K562 (cell line): ENCODE results near the gene NAT8L. TPM values are rescaled to one million over a fixed set of nuclear protein-coding genes. Genes with fewer than 3 reads are reported as not detected.

Experiments
- ATAC-seq: fragments of 200-7000 bp; cut with Tn5 transposase; 3 replicates; pipeline ENCODE4 v1.9.1; 2020; ENCODE audit warnings: moderate library complexity
- BruUV-seq: library from RNA; stranded (reverse); fragments of 400-500 nt; replicated peaks from 2 replicates; lab custom pipeline; 2021; lab: Mats Ljungman, UMichigan
- CTCF ChIA-PET: fragments of 300-600 bp; formaldehyde crosslinking; extraction: SDS; loops from one replicate; lab custom pipeline; 2021; ENCODE audit warnings: low intra/inter-chr PET ratio; lab: Yijun Ruan, JAX
- POLR2A ChIA-PET: fragments of 300-600, 350-650 bp; sonication (Branson Sonifier 250); formaldehyde crosslinking; extraction: SDS; loops from one replicate; lab custom pipeline; 2021; ENCODE audit warnings: antibody characterized with exemption, inconsistent platforms; lab: Yijun Ruan, JAX
- DNase-seq, 4 experiments: peaks; one replicate each; pipeline versions ENCODE4 v3.0.0 to v3.0.0-alpha.2; 2011 to 2018; ENCODE audit warnings: low spot score in 3 of 4, mixed read lengths in 3 of 4; ENCODE audit errors: extremely low read depth in 1 of 4
- FAIRE-seq: peaks from 2 replicates; lab custom pipeline; 2011; peaks lifted over from hg19 to GRCh38; lab: Jason Lieb, UNC
- H2AFZ ChIP-seq: 2 replicates; pipeline ENCODE4 v1.6.0; 2011; ENCODE audit warnings: low read depth, low read length, control low read depth, inconsistent platforms
- H3K27ac ChIP-seq: fragments of 200-600 bp; 3 replicates; pipeline ENCODE4 v1.8.0; 2011; ENCODE audit warnings: low read depth, mild to moderate bottlenecking, control low read depth, inconsistent platforms, low read length, moderate library complexity, mixed read lengths; ENCODE audit errors: extremely low read depth
- H3K27me3 ChIP-seq, 2 experiments: fragments of 300-600 bp in 1 of 2; 2 replicates in 1 of 2; 3 replicates in 1 of 2; pipeline versions ENCODE4 v1.6.0 to v1.8.0; 2011; ENCODE audit warnings: inconsistent platforms in 2 of 2, low read length in 2 of 2, mild to moderate bottlenecking in 1 of 2, mixed read lengths in 1 of 2, moderate library complexity in 1 of 2; ENCODE audit not compliant: control insufficient read depth in 2 of 2, insufficient read depth in 2 of 2
- H3K36me3 ChIP-seq: fragments of 300-600 bp; 3 replicates; pipeline ENCODE4 v1.8.0; 2011; ENCODE audit warnings: mild to moderate bottlenecking, low read length, inconsistent platforms; ENCODE audit not compliant: control insufficient read depth, insufficient read depth
- H3K4me1 ChIP-seq, 2 experiments: fragments of 200-600 bp in 1 of 2; replicated peaks in 1 of 2; 2 replicates in 1 of 2; 3 replicates in 1 of 2; pipeline versions ENCODE4 v1.5.1 to v1.8.0; 2011; ENCODE audit warnings: inconsistent platforms in 2 of 2, low read length in 2 of 2, mild to moderate bottlenecking in 1 of 2, mixed read lengths in 1 of 2, moderate library complexity in 1 of 2; ENCODE audit not compliant: control insufficient read depth in 2 of 2, insufficient read depth in 2 of 2
- H3K4me2 ChIP-seq: 2 replicates; pipeline ENCODE4 v1.6.1; 2011; ENCODE audit warnings: low read length, control low read depth, inconsistent platforms, mixed read lengths; ENCODE audit not compliant: insufficient read depth
- H3K4me3 ChIP-seq: fragments of 200-600 bp; sonication (generic), shearing (Covaris generic); 2 replicates; pipeline ENCODE4 v1.5.1; 2016; ENCODE audit warnings: control low read depth, inconsistent platforms
- H3K79me2 ChIP-seq: fragments of 200-600 bp; 3 replicates; pipeline ENCODE4 v1.8.0; 2011; ENCODE audit warnings: low read length, inconsistent platforms; ENCODE audit not compliant: control insufficient read depth, insufficient read depth
- H3K9ac ChIP-seq, 2 experiments: 2 replicates each; pipeline versions ENCODE4 v1.6.0 to v1.6.1; 2011; ENCODE audit warnings: low read depth in 2 of 2, low read length in 2 of 2, control low read depth in 1 of 2, inconsistent platforms in 1 of 2, mild to moderate bottlenecking in 1 of 2, mixed read lengths in 1 of 2; ENCODE audit not compliant: insufficient read depth in 1 of 2
- H3K9me1 ChIP-seq: one replicate; pipeline ENCODE4 v1.6.0; 2011; ENCODE audit warnings: inconsistent platforms, mild to moderate bottlenecking, low read length, moderate library complexity; ENCODE audit not compliant: control insufficient read depth, insufficient read depth
- H3K9me3 ChIP-seq: replicated peaks from 2 replicates; pipeline ENCODE4 v1.5.1; 2011; ENCODE audit warnings: low read depth, low read length, inconsistent platforms; ENCODE audit not compliant: control insufficient read depth, insufficient read depth
- H4K20me1 ChIP-seq: replicated peaks from 2 replicates; pipeline ENCODE4 v1.6.1; 2011; ENCODE audit warnings: low read length, inconsistent platforms, mixed read lengths; ENCODE audit not compliant: control insufficient read depth, insufficient read depth
- ARID2 ChIP-seq: fragments of 450-650 bp; IDR thresholded peaks from 2 replicates; pipeline ENCODE4 v1.6.1; 2017; ENCODE audit warnings: antibody characterized with exemption, mild to moderate bottlenecking
- ARNT ChIP-seq, 2 experiments: fragments of 450-650 bp; IDR thresholded peaks; 2 replicates each; pipeline ENCODE4 v1.6.1; 2016; ENCODE audit warnings: mild to moderate bottlenecking in 1 of 2
- CBX2 ChIP-seq: fragments of 200-600 bp; sonication (generic); IDR thresholded peaks from one replicate; pipeline ENCODE4 v1.6.1; 2012; ENCODE audit warnings: mild to moderate bottlenecking, low read length, inconsistent platforms; ENCODE audit not compliant: insufficient read depth, poor library complexity, severe bottlenecking
- HMGXB4 ChIP-seq: sonication (generic); formaldehyde crosslinking; IDR thresholded peaks from 2 replicates; pipeline ENCODE4 v1.8.1; 2023; ENCODE audit warnings: mild to moderate bottlenecking, missing genetic modification reagents
- IRF9 ChIP-seq: fragments of 450-650 bp; IDR thresholded peaks from 2 replicates; pipeline ENCODE4 v1.6.1; 2016; ENCODE audit warnings: missing biosample characterization, missing genetic modification characterization
- KDM4B ChIP-seq, 2 experiments: fragments of 450-650 bp in 1 of 2; sonication (generic) in 1 of 2; IDR thresholded peaks; 2 replicates each; pipeline ENCODE4 v1.6.1; 2016 to 2017; ENCODE audit warnings: borderline replicate concordance in 2 of 2, antibody characterized with exemption in 1 of 2, low read depth in 1 of 2, mild to moderate bottlenecking in 1 of 2
- SP2 ChIP-seq: IDR thresholded peaks from 2 replicates; pipeline ENCODE4 v1.6.1; 2011; ENCODE audit warnings: mild to moderate bottlenecking, low read depth, low read length, moderate library complexity; ENCODE audit not compliant: poor library complexity, severe bottlenecking; ENCODE audit errors: extremely low read depth
- STAT5B ChIP-seq: fragments of 250-450 bp; sonication (Bioruptor Pico); IDR thresholded peaks from 2 replicates; pipeline ENCODE4 v1.8.0; 2021; ENCODE audit warnings: mild to moderate bottlenecking, inconsistent platforms
- TAL1 ChIP-seq: fragments of 450-650 bp; IDR thresholded peaks from 2 replicates; pipeline ENCODE4 v1.6.1; 2016; ENCODE audit warnings: mild to moderate bottlenecking
- ZC3H8 ChIP-seq: fragments of 450-650 bp; IDR thresholded peaks from 2 replicates; pipeline ENCODE4 v1.6.1; 2017
- ZNF311 ChIP-seq: fragments of 250-450 bp; sonication (Bioruptor Pico); IDR thresholded peaks from 2 replicates; pipeline ENCODE4 v1.4.0; 2020; ENCODE audit warnings: mild to moderate bottlenecking, moderate library complexity
- ZNF354B ChIP-seq: fragments of 250-450 bp; sonication (Bioruptor Pico); IDR thresholded peaks from 2 replicates; pipeline ENCODE4 v1.4.0; 2020
- ZNF384 ChIP-seq: IDR thresholded peaks from 2 replicates; pipeline ENCODE4 v1.6.1; 2012; ENCODE audit warnings: low read depth, low read length, improper control_type of control experiment
- WGBS: fragments of 100-300 bp; shearing (Covaris generic); methylation state at CpG from one replicate; pipeline ENCODE4 v1.1.6; 2016; ENCODE audit warnings: low coverage, mixed read lengths; ENCODE audit not compliant: insufficient coverage; ENCODE audit errors: missing lambda C conversion rate; 5-methylcytosine and 5-hydroxymethylcytosine counted together
- in situ Hi-C: fragments of 300-500 bp; cut with MboI; formaldehyde crosslinking; loops from 4 replicates; pipeline ENCODE4 v1.15.0; 2018; ENCODE audit warnings: inconsistent platforms, mixed read lengths
- intact Hi-C: fragments of 100-400 bp; cut with micrococcal nuclease; formaldehyde crosslinking; loops from 2 replicates; pipeline ENCODE4 v1.14.2; 2022
- polyA plus RNA-seq, 8 experiments: library from polyadenylated mRNA; depleted of rRNA in 4 of 8; stranded (reverse) in 5 of 8; unstranded in 3 of 8; fragments of >200 nt; fragmentation: Nextera tagmentation in 2 of 8; fragmentation: Illumina TruSeq in 1 of 8; extraction: Ambion mirVana in 2 of 8; extraction: Trizol in 1 of 8; gene quantifications; 2 replicates each; pipeline versions ENCODE4 v1.2.1 to v1.2.3, GENCODE V29; 2011 to 2014; ENCODE audit warnings: inconsistent platforms in 1 of 8, missing spikeins in 1 of 8
- total RNA-seq, 7 experiments: library from RNA; depleted of rRNA in 6 of 7; stranded (reverse); fragments of >200 nt in 6 of 7; fragmentation: Illumina TruSeq in 2 of 7; extraction: Trizol in 2 of 7; gene quantifications; 2 replicates each; pipeline versions ENCODE4 v1.2.1 to v1.2.3, GENCODE V29; 2011 to 2021; ENCODE audit warnings: low replicate concordance in 1 of 7
- TF ChIP-seq, protein P1 (sequence below): sonication (generic); formaldehyde crosslinking; IDR thresholded peaks from 2 replicates; pipeline ENCODE4 v1.8.0; 2022; ENCODE audit warnings: mild to moderate bottlenecking, missing genetic modification reagents

Gene NAT8L
- total and polyA plus RNA-seq, 9 of the 15 experiments (the other 6 are each of a cell fraction or from before 2014, with no cell fraction given) = 0.06 to 11.0 (median 1.5) TPM

DNA sequence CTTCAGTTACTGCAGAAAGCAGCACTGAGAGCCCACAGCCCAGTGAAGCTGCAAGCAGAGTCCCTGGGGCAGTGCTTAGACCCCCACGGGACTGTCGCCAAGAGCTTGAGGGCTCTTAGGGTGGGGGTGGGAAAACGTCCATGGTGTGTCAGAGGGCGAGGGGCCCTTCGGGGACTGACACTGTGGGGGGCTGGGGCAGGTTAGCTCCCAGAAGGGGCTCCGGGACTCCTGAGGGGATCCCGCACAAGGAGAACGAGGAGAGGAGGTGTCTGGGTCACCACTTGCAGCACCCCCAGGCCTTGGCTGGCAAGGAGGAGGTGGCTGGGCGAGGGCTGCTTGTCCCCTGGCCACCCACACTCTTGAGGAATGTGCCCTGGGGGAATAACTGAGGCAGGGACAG, 20.8 kb downstream of the NAT8L start (continued):
- TF ChIP-seq CBX2 (no peak), ARID2 (no peak), ZC3H8 (no peak)

DNA sequence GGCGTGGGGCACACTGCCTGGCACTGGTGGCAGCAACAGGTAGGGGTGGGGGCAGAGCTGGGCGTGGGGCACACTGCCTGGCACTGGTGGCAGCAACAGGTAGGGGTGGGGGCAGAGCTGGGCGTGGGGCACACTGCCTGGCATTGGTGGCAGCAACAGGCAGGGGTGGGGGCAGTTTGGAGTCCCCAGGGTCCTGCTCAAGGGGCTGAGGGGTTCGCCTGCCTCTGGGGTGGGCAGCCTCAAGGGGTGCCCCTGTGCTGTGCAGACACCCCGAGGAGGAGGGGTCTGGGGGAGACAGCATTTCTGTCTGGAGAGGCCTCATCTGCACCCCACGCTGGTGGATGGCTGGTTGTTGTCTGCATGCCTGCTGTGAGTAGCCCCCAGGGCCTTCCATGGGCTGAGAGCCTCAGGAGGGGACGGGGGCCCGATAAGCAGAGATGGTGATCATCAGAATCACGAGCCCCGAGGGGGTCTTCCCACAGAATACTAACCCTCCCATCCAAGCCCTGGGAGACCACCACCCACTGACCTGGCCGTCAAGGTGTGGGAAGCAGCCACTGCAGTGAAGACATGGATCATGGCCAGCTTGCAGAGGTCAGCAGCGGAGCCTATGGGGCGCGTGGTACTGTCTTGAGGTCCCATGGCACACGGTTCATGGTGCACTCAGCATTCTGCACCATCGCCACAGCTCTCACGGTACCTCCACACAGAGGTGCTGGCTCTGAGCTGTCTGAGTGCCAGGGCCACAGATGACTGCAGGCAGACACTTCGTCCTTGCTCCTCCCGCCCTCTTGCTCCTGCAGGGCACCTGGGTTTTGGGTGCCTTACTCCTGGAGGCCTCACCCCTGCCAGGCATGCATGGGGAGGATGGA, 21.5 kb downstream of the NAT8L start:
- Histone ChIP-seq H3K4me3 (no peak overlapping the region), H3K4me2 (no peak overlapping the region), H3K27me3 (peaks cover 25 to 66% of the 10 kb centered on the region in 2 experiments; a peak in 4 of 5 replicates), H4K20me1 (no peaks in the 10 kb centered on the region), H3K79me2 (no peaks in the 10 kb centered on the region), H3K9me1 (no peaks in the 10 kb centered on the region), H3K4me1 (peaks cover 0 to 22% of the 10 kb centered on the region in 2 experiments; a peak in 2 of 5 replicates), H3K36me3 (no peaks in the 10 kb centered on the region), H3K9me3 (no peaks in the 10 kb centered on the region), H3K9ac (no peak overlapping the region), H3K27ac (no peak overlapping the region), H2AFZ (no peak overlapping the region)
- ChIA-PET POLR2A (interaction anchor here (0.8 to 0.9 kb wide), 2 partner anchors 12 to 13 kb away, joined by 4 read pairs; no protein-coding TSS in a partner anchor), CTCF (no interaction called here)
- WGBS = 8% methylated on average over 18 of the region's 19 CpGs
- in situ Hi-C loops = no loop called here
- ATAC-seq = no peak
- no TSS peak for BruUV-seq
- no peak for FAIRE-seq
- intact Hi-C loops = no loop called here
- no peak for DNase-seq
- TF ChIP-seq ZNF354B (no peak), TAL1 (no peak), IRF9 (tag) (no peak), STAT5B (CRISPR knock-in tag) (no peak), ZNF311 (CRISPR knock-in tag) (no peak), ZNF384 (no peak), HMGXB4 (no peak), ARNT (IDR thresholded peaks at IDR 0.05) (no peak), KDM4B (IDR thresholded peaks at IDR 0.05; ENCODE audit: borderline replicate concordance in 2 of 2, low read depth in 1 of 2) (no peak), SP2 (no peak)
- TF ChIP-seq, protein P1, sequence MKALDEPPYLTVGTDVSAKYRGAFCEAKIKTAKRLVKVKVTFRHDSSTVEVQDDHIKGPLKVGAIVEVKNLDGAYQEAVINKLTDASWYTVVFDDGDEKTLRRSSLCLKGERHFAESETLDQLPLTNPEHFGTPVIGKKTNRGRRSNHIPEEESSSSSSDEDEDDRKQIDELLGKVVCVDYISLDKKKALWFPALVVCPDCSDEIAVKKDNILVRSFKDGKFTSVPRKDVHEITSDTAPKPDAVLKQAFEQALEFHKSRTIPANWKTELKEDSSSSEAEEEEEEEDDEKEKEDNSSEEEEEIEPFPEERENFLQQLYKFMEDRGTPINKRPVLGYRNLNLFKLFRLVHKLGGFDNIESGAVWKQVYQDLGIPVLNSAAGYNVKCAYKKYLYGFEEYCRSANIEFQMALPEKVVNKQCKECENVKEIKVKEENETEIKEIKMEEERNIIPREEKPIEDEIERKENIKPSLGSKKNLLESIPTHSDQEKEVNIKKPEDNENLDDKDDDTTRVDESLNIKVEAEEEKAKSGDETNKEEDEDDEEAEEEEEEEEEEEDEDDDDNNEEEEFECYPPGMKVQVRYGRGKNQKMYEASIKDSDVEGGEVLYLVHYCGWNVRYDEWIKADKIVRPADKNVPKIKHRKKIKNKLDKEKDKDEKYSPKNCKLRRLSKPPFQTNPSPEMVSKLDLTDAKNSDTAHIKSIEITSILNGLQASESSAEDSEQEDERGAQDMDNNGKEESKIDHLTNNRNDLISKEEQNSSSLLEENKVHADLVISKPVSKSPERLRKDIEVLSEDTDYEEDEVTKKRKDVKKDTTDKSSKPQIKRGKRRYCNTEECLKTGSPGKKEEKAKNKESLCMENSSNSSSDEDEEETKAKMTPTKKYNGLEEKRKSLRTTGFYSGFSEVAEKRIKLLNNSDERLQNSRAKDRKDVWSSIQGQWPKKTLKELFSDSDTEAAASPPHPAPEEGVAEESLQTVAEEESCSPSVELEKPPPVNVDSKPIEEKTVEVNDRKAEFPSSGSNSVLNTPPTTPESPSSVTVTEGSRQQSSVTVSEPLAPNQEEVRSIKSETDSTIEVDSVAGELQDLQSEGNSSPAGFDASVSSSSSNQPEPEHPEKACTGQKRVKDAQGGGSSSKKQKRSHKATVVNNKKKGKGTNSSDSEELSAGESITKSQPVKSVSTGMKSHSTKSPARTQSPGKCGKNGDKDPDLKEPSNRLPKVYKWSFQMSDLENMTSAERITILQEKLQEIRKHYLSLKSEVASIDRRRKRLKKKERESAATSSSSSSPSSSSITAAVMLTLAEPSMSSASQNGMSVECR (CRISPR knock-in tag) = no peak
